GM18951 (cell line): ENCODE data around the gene OR6N1.

ENCODE experiments used
- POLR2A ChIP-seq: IDR thresholded peaks from 4 replicates; pipeline ENCODE4 v1.6.1; 2011; ENCODE audit warnings: mild to moderate bottlenecking; ENCODE audit not compliant: insufficient read length, insufficient read depth; ENCODE audit errors: extremely low read depth
- in situ Hi-C: fragments of 300-500 bp; cut with MboI; formaldehyde crosslinking; loops from one replicate; pipeline ENCODE4 v1.12.0; 2022; ENCODE audit warnings: low sequenced_read_pairs, mixed read lengths, inconsistent platforms; ENCODE audit not compliant: unreplicated experiment

Gene OR6N1

GRCh38 chr1:158771950-158772866, at the start of gene OR6N1:
OR6N1 (minus strand) TSS chr1:158772195; CDS start chr1:158766682, 5,513 bp downstream.
- in situ Hi-C loops: no loop called here
- TF ChIP-seq POLR2A: no peak

GRCh38 chr1:158821723-158822122, 49.7 kb upstream of the OR6N1 start:
- no peak for TF ChIP-seq POLR2A
- in situ Hi-C loops: no loop called here

- TF ChIP-seq POLR2A: no peak
- in situ Hi-C loops: no loop called here
Observed at GRCh38 chr1:158819461-158820443, 47.8 kb upstream of the OR6N1 start.

GRCh38 chr1:158818975-158819431, 47.0 kb upstream of the OR6N1 start:
- TF ChIP-seq POLR2A: no peak
- in situ Hi-C loops: no loop called here

GRCh38 chr1:158818560-158818959, 46.6 kb upstream of the OR6N1 start:
- in situ Hi-C loops: no loop called here
- no peak for TF ChIP-seq POLR2A

GRCh38 chr1:158814970-158815369, 43.0 kb upstream of the OR6N1 start:
- TF ChIP-seq POLR2A: no peak

GRCh38 chr1:158813164-158813563, 41.2 kb upstream of the OR6N1 start:
- in situ Hi-C loops: no loop called here
- no peak for TF ChIP-seq POLR2A

More at GRCh38 chr1:158814970-158815369, 43.0 kb upstream of the OR6N1 start:
- in situ Hi-C loops: no loop called here

- in situ Hi-C loops: no loop called here
- no peak for TF ChIP-seq POLR2A
Observed at GRCh38 chr1:158812336-158812735, 40.3 kb upstream of the OR6N1 start.

- TF ChIP-seq POLR2A: no peak
- in situ Hi-C loops: no loop called here
Observed at GRCh38 chr1:158810311-158810710, 38.3 kb upstream of the OR6N1 start.

- in situ Hi-C loops: no loop called here
- TF ChIP-seq POLR2A: no peak
Observed at GRCh38 chr1:158809862-158810261, 37.9 kb upstream of the OR6N1 start.

GRCh38 chr1:158809256-158809655, 37.3 kb upstream of the OR6N1 start:
- in situ Hi-C loops: no loop called here
- no peak for TF ChIP-seq POLR2A

- TF ChIP-seq POLR2A: no peak
- in situ Hi-C loops: no loop called here
Observed at GRCh38 chr1:158806916-158807536, 35.0 kb upstream of the OR6N1 start.

- no peak for TF ChIP-seq POLR2A
- in situ Hi-C loops: no loop called here
Observed at GRCh38 chr1:158803678-158804077, 31.7 kb upstream of the OR6N1 start.
